H1 (cell line): ENCODE data around the gene KCNC3. TPM values are rescaled to one million over a fixed set of nuclear protein-coding genes. Genes with fewer than 3 reads are reported as not detected.

ENCODE experiments used
- CTCF ChIA-PET: fragments of 300-600 bp; sonication (Branson Sonifier 250); formaldehyde crosslinking; loops from one replicate; lab custom pipeline; 2021; ENCODE audit not compliant: partially characterized antibody; lab: Charles Lee
- POLR2A ChIA-PET: fragments of 300-600 bp; sonication (Branson Sonifier 250); formaldehyde crosslinking; loops from one replicate; lab custom pipeline; 2021; ENCODE audit warnings: inconsistent platforms; ENCODE audit not compliant: partially characterized antibody; lab: Charles Lee
- DNase-seq, 2 experiments: peaks; one replicate each; pipeline versions ENCODE4 v3.0.0 to v3.0.0-alpha.2; 2010 to 2022; ENCODE audit warnings: low spot score in 2 of 2, low read depth in 1 of 2, mixed read lengths in 1 of 2
- FAIRE-seq: peaks from 2 replicates; lab custom pipeline; 2011; peaks lifted over from hg19 to GRCh38; lab: Jason Lieb, UNC
- H2AFZ ChIP-seq: 2 replicates; pipeline ENCODE4 v1.8.1; 2012; ENCODE audit warnings: low read length, inconsistent platforms
- H2AK5ac ChIP-seq: 2 replicates; pipeline ENCODE4 v1.6.1; 2013; ENCODE audit warnings: low read depth, low read length
- H2BK120ac ChIP-seq: replicated peaks from 2 replicates; pipeline ENCODE3; 2013; ENCODE audit warnings: low read depth, low read length, inconsistent platforms
- H2BK12ac ChIP-seq: 2 replicates; pipeline ENCODE4 v1.6.1; 2013; ENCODE audit warnings: low read depth, low read length
- H2BK15ac ChIP-seq: 2 replicates; pipeline ENCODE4 v1.6.1; 2013; ENCODE audit warnings: low read length
- H2BK20ac ChIP-seq: 2 replicates; pipeline ENCODE4 v1.6.1; 2013; ENCODE audit warnings: low read length
- H2BK5ac ChIP-seq: 2 replicates; pipeline ENCODE4 v1.6.1; 2013; ENCODE audit warnings: low read depth, low read length
- H3K14ac ChIP-seq: 2 replicates; pipeline ENCODE4 v1.6.1; 2013; ENCODE audit warnings: inconsistent platforms; ENCODE audit not compliant: insufficient read length
- H3K18ac ChIP-seq: 2 replicates; pipeline ENCODE4 v1.6.1; 2013; ENCODE audit warnings: low read length; ENCODE audit errors: extremely low read depth
- H3K23ac ChIP-seq: 2 replicates; pipeline ENCODE4 v1.6.1; 2013; ENCODE audit warnings: inconsistent platforms; ENCODE audit not compliant: insufficient read length
- H3K23me2 ChIP-seq: 2 replicates; pipeline ENCODE4 v1.6.1; 2013; ENCODE audit warnings: low read depth, low read length
- H3K27ac ChIP-seq: 2 replicates; pipeline ENCODE4 v1.6.1; 2011; ENCODE audit warnings: low read depth, low read length, inconsistent platforms
- H3K27me3 ChIP-seq, 4 experiments: replicated peaks in 1 of 4; 1 replicate in 1 of 4; 2 replicates in 3 of 4; pipeline versions ENCODE4 v1.6.1 to v1.8.1; 2011 to 2013; ENCODE audit warnings: low read length in 3 of 4, mild to moderate bottlenecking in 3 of 4, inconsistent platforms in 2 of 4, mixed read lengths in 2 of 4, moderate library complexity in 1 of 4; ENCODE audit not compliant: control insufficient read depth in 3 of 4, insufficient read depth in 3 of 4; ENCODE audit errors: extremely low read depth in 1 of 4
- H3K36me3 ChIP-seq, 4 experiments: 2 replicates each; pipeline versions ENCODE4 v1.6.1 to v1.8.1; 2011 to 2013; ENCODE audit warnings: mild to moderate bottlenecking in 4 of 4, low read length in 3 of 4, moderate library complexity in 2 of 4, control low read depth in 1 of 4, inconsistent platforms in 1 of 4; ENCODE audit not compliant: insufficient read depth in 4 of 4, control insufficient read depth in 2 of 4
- H3K4ac ChIP-seq: replicated peaks from 2 replicates; pipeline ENCODE3; 2013; ENCODE audit warnings: low read length, low read depth, mixed read lengths, inconsistent platforms; ENCODE audit not compliant: insufficient read length
- H3K4me1 ChIP-seq, 4 experiments: replicated peaks in 1 of 4; 1 replicate in 1 of 4; 2 replicates in 3 of 4; pipeline versions ENCODE4 v1.6.1 to v1.8.1; 2011 to 2013; ENCODE audit warnings: low read length in 3 of 4, inconsistent platforms in 2 of 4, mixed read lengths in 1 of 4; ENCODE audit not compliant: insufficient read depth in 4 of 4, control insufficient read depth in 3 of 4
- H3K4me2 ChIP-seq, 2 experiments: 2 replicates each; pipeline versions ENCODE4 v1.6.1 to v1.8.1; 2011 to 2013; ENCODE audit warnings: low read depth in 2 of 2, low read length in 2 of 2, control low read depth in 1 of 2, inconsistent platforms in 1 of 2, mild to moderate bottlenecking in 1 of 2; ENCODE audit not compliant: insufficient read depth in 1 of 2
- H3K4me3 ChIP-seq, 4 experiments: fragments of 200-600, 300-600 bp in 1 of 4; sonication (generic), shearing (Covaris generic), sonication (Bioruptor Twin) in 1 of 4; 2 replicates each; pipeline versions ENCODE4 v1.5.1 to v1.8.1; 2011 to 2016; ENCODE audit warnings: low read length in 4 of 4, low read depth in 3 of 4, control low read depth in 2 of 4, inconsistent platforms in 2 of 4, mild to moderate bottlenecking in 2 of 4, mixed read lengths in 1 of 4, moderate library complexity in 1 of 4; ENCODE audit not compliant: insufficient read depth in 2 of 4; ENCODE audit errors: extremely low read depth in 1 of 4
- H3K56ac ChIP-seq: replicated peaks from 2 replicates; pipeline ENCODE3; 2013; ENCODE audit warnings: low read depth, mild to moderate bottlenecking, mixed read lengths, low read length, inconsistent platforms; ENCODE audit not compliant: insufficient read length
- H3K79me1 ChIP-seq: 2 replicates; pipeline ENCODE4 v1.6.1; 2013; ENCODE audit warnings: low read depth, low read length, control low read depth
- H3K79me2 ChIP-seq, 2 experiments: 2 replicates each; pipeline versions ENCODE4 v1.6.1 to v1.8.1; 2012 to 2013; ENCODE audit warnings: low read length in 2 of 2, mild to moderate bottlenecking in 2 of 2, inconsistent platforms in 1 of 2; ENCODE audit not compliant: insufficient read depth in 2 of 2, control insufficient read depth in 1 of 2
- H3K9ac ChIP-seq, 4 experiments: replicated peaks in 1 of 4; 1 replicate in 1 of 4; 2 replicates in 3 of 4; pipeline versions ENCODE4 v1.6.1 to v1.8.1; 2011 to 2013; ENCODE audit warnings: low read depth in 3 of 4, low read length in 3 of 4, control low read depth in 2 of 4, mild to moderate bottlenecking in 2 of 4, moderate library complexity in 2 of 4, inconsistent platforms in 1 of 4; ENCODE audit errors: extremely low read depth in 1 of 4
- H3K9me3 ChIP-seq, 2 experiments: 2 replicates each; pipeline versions ENCODE4 v1.6.1 to v1.8.1; 2012 to 2013; ENCODE audit warnings: mild to moderate bottlenecking in 2 of 2, moderate library complexity in 2 of 2, control low read depth in 1 of 2, inconsistent platforms in 1 of 2, low read depth in 1 of 2, low read length in 1 of 2, mixed read lengths in 1 of 2; ENCODE audit not compliant: insufficient read depth in 2 of 2
- H4K20me1 ChIP-seq, 2 experiments: replicated peaks in 1 of 2; 2 replicates each; pipeline versions ENCODE3 to v1.8.1; 2011 to 2013; ENCODE audit warnings: inconsistent platforms in 2 of 2, low read length in 2 of 2, mild to moderate bottlenecking in 1 of 2; ENCODE audit not compliant: insufficient read depth in 2 of 2, control insufficient read depth in 1 of 2
- H4K5ac ChIP-seq: 2 replicates; pipeline ENCODE4 v1.6.1; 2013; ENCODE audit warnings: low read length, low read depth, mixed read lengths, inconsistent platforms; ENCODE audit not compliant: insufficient read length
- H4K8ac ChIP-seq: 2 replicates; pipeline ENCODE4 v1.8.0; 2013; ENCODE audit warnings: mild to moderate bottlenecking, moderate library complexity, low read length, inconsistent platforms; ENCODE audit not compliant: insufficient read depth; ENCODE audit errors: extremely low read depth
- H4K91ac ChIP-seq: replicated peaks from 2 replicates; pipeline ENCODE3; 2013; ENCODE audit warnings: low read length, mixed read lengths, inconsistent platforms; ENCODE audit not compliant: insufficient read length
- BCL11A ChIP-seq, 2 experiments: IDR thresholded peaks; one replicate each; pipeline ENCODE4 v1.6.1; 2011; ENCODE audit warnings: low read depth in 2 of 2, low read length in 2 of 2, mild to moderate bottlenecking in 2 of 2
- BRCA1 ChIP-seq: IDR thresholded peaks from 2 replicates; pipeline ENCODE4 v1.6.1; 2012; ENCODE audit warnings: low read depth, low read length, improper control_type of control experiment
- CEBPB ChIP-seq: IDR thresholded peaks from 2 replicates; pipeline ENCODE4 v1.6.1; 2012; ENCODE audit warnings: low read depth, low read length
- CHD2 ChIP-seq: IDR thresholded peaks from 2 replicates; pipeline ENCODE4 v1.6.1; 2012; ENCODE audit warnings: low read length, improper control_type of control experiment
- CREB1 ChIP-seq: IDR thresholded peaks from 2 replicates; pipeline ENCODE4 v1.6.1; 2012; ENCODE audit warnings: inconsistent platforms
- CTBP2 ChIP-seq: IDR thresholded peaks from 2 replicates; pipeline ENCODE4 v1.7.0; 2011; ENCODE audit warnings: borderline replicate concordance, mild to moderate bottlenecking, moderate library complexity, mixed read lengths, low read length; ENCODE audit not compliant: insufficient read depth, insufficient read length
- CTCF ChIP-seq, 3 experiments: IDR thresholded peaks; 1 replicate in 2 of 3; 2 replicates in 1 of 3; pipeline versions ENCODE4 v1.5.1 to v1.6.1; 2011; ENCODE audit warnings: low read length in 3 of 3, mild to moderate bottlenecking in 3 of 3, inconsistent platforms in 2 of 3, low read depth in 1 of 3, moderate library complexity in 1 of 3; ENCODE audit not compliant: insufficient read depth in 1 of 3; ENCODE audit errors: control extremely low read depth in 1 of 3
- POU5F1 ChIP-seq: IDR thresholded peaks from 2 replicates; pipeline ENCODE4 v1.6.1; 2011; ENCODE audit warnings: low read depth, mild to moderate bottlenecking, low read length, moderate library complexity
- TBP ChIP-seq: IDR thresholded peaks from 2 replicates; pipeline ENCODE4 v1.6.1; 2011; ENCODE audit warnings: low read depth, low read length, improper control_type of control experiment
- TEAD4 ChIP-seq: IDR thresholded peaks from 2 replicates; pipeline ENCODE4 v1.6.1; 2012; ENCODE audit warnings: low read depth, low read length, inconsistent platforms, mixed read lengths
- USF2 ChIP-seq: IDR thresholded peaks from 2 replicates; pipeline ENCODE4 v1.6.1; 2011; ENCODE audit warnings: low read length, improper control_type of control experiment
- WGBS, 2 experiments: shearing (Covaris generic) in 1 of 2; methylation state at CpG; one replicate each; pipeline versions ENCODE4 v1.1.6 to v1.1.7; 2013 to 2015; ENCODE audit warnings: low lambda C conversion rate in 2 of 2, mixed read lengths in 2 of 2, inconsistent platforms in 1 of 2, low coverage in 1 of 2, missing lambda C conversion rate in 1 of 2; ENCODE audit not compliant: insufficient replicate concordance in 2 of 2, insufficient coverage in 1 of 2, insufficient read length in 1 of 2; ENCODE audit errors: extremely low coverage in 1 of 2, missing lambda C conversion rate in 1 of 2; 5-methylcytosine and 5-hydroxymethylcytosine counted together
- polyA plus RNA-seq, 7 experiments: library from polyadenylated mRNA; depleted of rRNA in 3 of 7; stranded (reverse) in 5 of 7; unstranded in 2 of 7; fragments of >200 nt in 5 of 7; fragments of 200-250 nt in 2 of 7; gene quantifications; 1 replicate in 5 of 7; 2 replicates in 1 of 7; 4 replicates in 1 of 7; pipeline versions ENCODE4 v1.2.1 to v1.2.3, GENCODE V29; 2011 to 2013; ENCODE audit warnings: missing spikeins in 2 of 7, mixed read lengths in 2 of 7
- total RNA-seq: library from RNA; stranded (reverse); fragmentation: NEBNext Ultra II Directional; extraction: Animal tissue kit (Norgen Biotek cat#: 25700); gene quantifications from 2 replicates; pipeline ENCODE4 v1.2.1, GENCODE V29; 2021

KCNC3 gene
- total and polyA plus RNA-seq, 2 of the 8 experiments (the other 6 are each of a cell fraction or from before 2014, with no cell fraction given) = 3.9 to 7.2 TPM

- no peaks in the 10 kb centered on the region for H3K79me1 ChIP-seq
- H2BK5ac ChIP-seq = no peak overlapping the region
- no peak overlapping the region for H3K14ac ChIP-seq
- no peak overlapping the region for H4K8ac ChIP-seq
- H3K56ac ChIP-seq = no peak overlapping the region
- WGBS, 2 experiments = 93% methylated on average over 15 of the region's 21 CpGs; no CpG with 5 or more reads in 1 of the 2 experiments
- peaks cover 0 to 17% (median 1%) of the 10 kb centered on the region in 4 experiments; a peak in 3 of 7 replicates for H3K27me3 ChIP-seq
- no peak overlapping the region for H2AK5ac ChIP-seq
- no peak overlapping the region for H4K5ac ChIP-seq
- no peaks in the 10 kb centered on the region for H3K79me2 ChIP-seq
- H3K23me2 ChIP-seq = peaks cover 14% of the 10 kb centered on the region
- H3K4ac ChIP-seq = no peak overlapping the region
- no peak overlapping the region for H3K4me2 ChIP-seq
- H3K36me3 ChIP-seq = peaks cover 0 to 17% (median 0%) of the 10 kb centered on the region in 4 experiments; a peak in 3 of 8 replicates
- no peak overlapping the region for H2AFZ ChIP-seq
- no peak overlapping the region for H3K23ac ChIP-seq
- ChIA-PET POLR2A (interaction anchor here (0.9 to 1.7 kb wide), 3 partner anchors 13 to 76 kb away, joined by 3 to 6 read pairs (median 3); no protein-coding TSS in a partner anchor), CTCF (interaction anchor here (0.9 to 2.1 kb wide), 3 partner anchors 17 to 72 kb away, joined by 3 to 10 read pairs (median 7); no protein-coding TSS in a partner anchor)
- H4K91ac ChIP-seq = no peak overlapping the region
- no peak overlapping the region for H3K27ac ChIP-seq
- no peak overlapping the region for H3K4me3 ChIP-seq
- no peak overlapping the region for H2BK12ac ChIP-seq
- no peak overlapping the region for H3K9ac ChIP-seq
- H2BK15ac ChIP-seq = no peak overlapping the region
- H2BK120ac ChIP-seq = no peak overlapping the region
- H3K4me1 ChIP-seq = peaks cover 5 to 12% (median 9%) of the 10 kb centered on the region in 4 experiments
- no peak overlapping the region for H2BK20ac ChIP-seq
- FAIRE-seq = no peak
- no peak overlapping the region for H3K18ac ChIP-seq
- DNase-seq = no peak
- H3K9me3 ChIP-seq = peaks cover 15 to 20% of the 10 kb centered on the region in 2 experiments; a peak in 3 of 4 replicates
- no peaks in the 10 kb centered on the region for H4K20me1 ChIP-seq
- TF ChIP-seq CEBPB (no peak), USF2 (no peak), BRCA1 (no peak), CTBP2 (no peak), CREB1 (no peak), TEAD4 (no peak), CHD2 (no peak), TBP (no peak), POU5F1 (no peak), BCL11A (IDR thresholded peaks at IDR 0.05; ENCODE audit: low read depth in 2 of 2, low read length in 2 of 2) (no peak), CTCF (IDR thresholded peaks at IDR 0.05; ENCODE audit: control extremely low read depth in 1 of 3, insufficient read depth in 1 of 3, low read depth in 1 of 3, low read length in 3 of 3) (no peak)
Observed at GRCh38 chr19:50308991-50309390, 20.2 kb downstream of the KCNC3 start.
